Measurements from ENCODE around the gene DYRK2.

The DYRK2 gene

DNA sequence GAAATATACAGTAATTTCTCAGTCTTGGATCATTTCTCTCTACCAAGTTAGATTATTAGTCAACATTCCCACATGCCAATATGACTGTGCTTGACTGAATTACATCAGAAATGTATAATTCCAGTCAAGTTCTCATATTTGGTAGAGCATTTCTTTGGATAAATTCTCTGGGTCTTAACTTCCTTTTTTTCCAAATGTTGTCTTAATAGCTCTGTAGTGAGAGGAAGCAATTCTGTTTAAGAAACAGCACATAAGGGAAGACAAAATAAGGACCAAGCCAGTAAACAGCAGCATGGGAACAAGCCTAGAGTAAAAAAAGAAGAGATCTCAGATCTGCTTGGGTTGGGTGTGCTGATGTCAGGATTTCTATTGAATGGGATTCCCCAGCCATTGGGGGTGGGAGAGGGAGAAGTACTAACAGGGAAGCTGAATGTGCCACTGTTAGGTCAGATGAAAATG, 14.2 kb upstream of the DYRK2 start:
- H3K9me3 Mint-ChIP-seq, result no peaks in the 10 kb centered on the region
- no peaks in the 10 kb centered on the region for H3K36me3 Mint-ChIP-seq (ENCODE audit: low read depth)
- H3K4me3 Mint-ChIP-seq, result no peak overlapping the region
- H3K4me1 Mint-ChIP-seq, result peaks cover 35% of the 10 kb centered on the region
- TF ChIP-seq, protein P1, sequence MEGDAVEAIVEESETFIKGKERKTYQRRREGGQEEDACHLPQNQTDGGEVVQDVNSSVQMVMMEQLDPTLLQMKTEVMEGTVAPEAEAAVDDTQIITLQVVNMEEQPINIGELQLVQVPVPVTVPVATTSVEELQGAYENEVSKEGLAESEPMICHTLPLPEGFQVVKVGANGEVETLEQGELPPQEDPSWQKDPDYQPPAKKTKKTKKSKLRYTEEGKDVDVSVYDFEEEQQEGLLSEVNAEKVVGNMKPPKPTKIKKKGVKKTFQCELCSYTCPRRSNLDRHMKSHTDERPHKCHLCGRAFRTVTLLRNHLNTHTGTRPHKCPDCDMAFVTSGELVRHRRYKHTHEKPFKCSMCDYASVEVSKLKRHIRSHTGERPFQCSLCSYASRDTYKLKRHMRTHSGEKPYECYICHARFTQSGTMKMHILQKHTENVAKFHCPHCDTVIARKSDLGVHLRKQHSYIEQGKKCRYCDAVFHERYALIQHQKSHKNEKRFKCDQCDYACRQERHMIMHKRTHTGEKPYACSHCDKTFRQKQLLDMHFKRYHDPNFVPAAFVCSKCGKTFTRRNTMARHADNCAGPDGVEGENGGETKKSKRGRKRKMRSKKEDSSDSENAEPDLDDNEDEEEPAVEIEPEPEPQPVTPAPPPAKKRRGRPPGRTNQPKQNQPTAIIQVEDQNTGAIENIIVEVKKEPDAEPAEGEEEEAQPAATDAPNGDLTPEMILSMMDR (IDR thresholded peaks at IDR 0.05; ENCODE audit: unreplicated experiment in 3 of 3), result no peak
- no peak overlapping the region for H3K27ac Mint-ChIP-seq
- no peaks in the 10 kb centered on the region for H3K27me3 Mint-ChIP-seq (ENCODE audit: low read depth)

DNA sequence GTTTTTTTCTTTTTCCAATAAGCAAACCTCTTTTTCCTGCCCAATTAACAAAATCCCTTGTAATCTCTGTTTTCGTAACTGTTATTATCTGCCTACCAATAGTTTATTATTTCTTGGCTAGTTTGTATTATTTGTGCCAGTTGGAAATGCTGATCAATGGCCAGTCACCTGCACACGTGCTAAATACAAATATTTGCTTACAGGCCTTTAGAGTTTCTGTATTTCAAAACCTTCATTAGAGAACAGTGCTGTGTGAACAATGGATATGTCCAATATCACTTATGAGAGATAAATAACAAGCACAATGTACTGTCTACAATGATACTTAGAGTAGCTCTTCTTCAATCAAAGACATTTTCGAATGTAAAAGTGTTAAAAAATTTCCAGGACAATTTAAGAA, 10.8 kb upstream of the DYRK2 start:
- H3K27ac Mint-ChIP-seq, result no peak overlapping the region
- no peaks in the 10 kb centered on the region for H3K9me3 Mint-ChIP-seq
- no peak overlapping the region for H3K4me3 Mint-ChIP-seq
- H3K27me3 Mint-ChIP-seq (ENCODE audit: low read depth), result peaks cover 9% of the 10 kb centered on the region
- H3K36me3 Mint-ChIP-seq (ENCODE audit: low read depth), result no peaks in the 10 kb centered on the region
- H3K4me1 Mint-ChIP-seq, result peaks cover 19% of the 10 kb centered on the region
- TF ChIP-seq, protein P1 (IDR thresholded peaks at IDR 0.05; ENCODE audit: unreplicated experiment in 3 of 3), result no peak

DNA sequence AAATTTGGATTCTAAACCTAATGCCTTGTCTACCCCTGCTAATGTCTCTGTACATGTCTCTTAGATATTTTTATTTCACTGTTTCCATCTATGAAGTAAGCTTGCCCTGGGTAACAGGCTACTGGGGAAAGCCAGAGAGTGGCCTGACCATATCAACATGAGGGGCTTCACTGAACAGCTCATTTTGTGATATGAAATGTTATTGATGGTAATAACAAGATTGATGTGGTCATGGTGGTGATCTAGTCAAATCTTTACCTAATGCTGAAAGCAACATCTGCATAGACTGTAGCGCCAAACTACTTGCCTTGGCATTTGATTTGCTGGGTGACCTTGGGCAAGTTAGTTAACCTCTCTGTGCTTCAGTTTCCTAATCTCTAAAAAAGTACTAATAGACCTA, 9.9 kb upstream of the DYRK2 start:
- Mint-ChIP-seq H3K27me3 (ENCODE audit: low read depth) (peaks cover 9% of the 10 kb centered on the region), H3K9me3 (no peaks in the 10 kb centered on the region), H3K27ac (no peak overlapping the region), H3K36me3 (ENCODE audit: low read depth) (no peaks in the 10 kb centered on the region), H3K4me3 (no peak overlapping the region), H3K4me1 (peaks cover 9% of the 10 kb centered on the region)
- TF ChIP-seq, protein P1 (IDR thresholded peaks at IDR 0.05; ENCODE audit: unreplicated experiment in 3 of 3), result no peak

DNA sequence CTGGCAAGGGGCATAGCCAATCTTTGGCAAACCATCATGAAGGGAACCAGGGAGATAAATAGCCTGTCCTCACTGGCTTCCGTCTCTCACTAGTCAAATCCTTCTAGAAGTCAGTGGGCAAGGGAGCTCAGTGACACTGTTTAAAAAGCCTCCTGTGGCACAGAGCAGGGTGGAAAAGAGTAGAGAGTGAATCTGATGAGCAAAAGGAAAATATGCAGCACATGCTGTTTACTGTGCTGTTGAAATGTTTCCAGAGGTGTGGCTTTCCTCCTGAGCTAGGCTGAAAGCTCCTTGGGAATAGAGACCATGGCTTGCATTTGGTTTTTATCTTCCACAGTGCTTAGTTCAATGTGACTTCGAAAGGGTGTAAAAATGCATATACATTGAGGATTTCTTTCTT, 7.7 kb upstream of the DYRK2 start:
- no peaks in the 10 kb centered on the region for H3K9me3 Mint-ChIP-seq
- H3K4me3 Mint-ChIP-seq, result no peak overlapping the region
- TF ChIP-seq, protein P1 (IDR thresholded peaks at IDR 0.05; ENCODE audit: unreplicated experiment in 3 of 3), result no peak
- H3K27ac Mint-ChIP-seq, result no peak overlapping the region
- no peaks in the 10 kb centered on the region for H3K4me1 Mint-ChIP-seq
- H3K27me3 Mint-ChIP-seq (ENCODE audit: low read depth), result peaks cover 9% of the 10 kb centered on the region
- no peaks in the 10 kb centered on the region for H3K36me3 Mint-ChIP-seq (ENCODE audit: low read depth)

DNA sequence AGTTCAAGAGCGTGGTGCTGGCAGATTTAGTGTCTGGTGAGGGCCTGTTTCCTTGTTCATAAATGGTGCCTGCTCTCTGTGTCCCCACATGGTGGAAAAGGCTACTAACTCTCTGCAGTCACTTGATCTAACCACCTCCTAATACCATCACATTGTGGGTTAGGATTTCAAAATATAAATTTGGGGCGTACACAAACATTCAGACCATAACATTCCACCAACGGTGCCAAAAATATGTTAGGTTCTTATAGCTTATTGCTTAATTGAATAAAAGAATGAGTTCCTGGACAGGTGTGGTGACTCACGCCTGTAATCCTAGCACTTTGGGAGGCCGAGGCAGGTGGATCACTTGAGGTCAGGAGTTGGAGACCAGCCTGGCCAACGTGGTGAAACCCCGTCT, 3.4 kb upstream of the DYRK2 start:
- H3K27me3 Mint-ChIP-seq (ENCODE audit: low read depth), result peaks cover 12% of the 10 kb centered on the region

DNA sequence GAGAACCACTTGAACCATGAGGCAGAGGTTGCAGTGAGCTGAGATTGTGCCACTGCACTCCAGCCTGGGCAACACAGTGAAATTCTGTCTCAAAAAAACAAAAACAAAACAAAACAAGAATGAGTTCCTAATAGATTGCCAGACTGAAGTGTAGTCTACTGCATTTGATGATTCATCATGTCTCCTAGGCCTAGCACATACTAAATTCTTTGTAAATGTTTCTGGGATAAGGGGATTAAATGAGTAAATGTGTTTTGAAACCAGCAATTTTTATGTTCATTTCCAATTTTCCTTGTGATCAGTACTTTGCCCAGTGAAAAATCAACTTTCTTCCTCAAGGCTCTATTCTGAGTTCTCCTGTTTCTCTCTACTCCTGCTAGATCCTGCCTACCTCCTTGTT, 2.9 kb upstream of the DYRK2 start:
- H3K4me3 Mint-ChIP-seq, result peak overlapping the region in 1 of 3 experiments; percentile 4
- H3K36me3 Mint-ChIP-seq (ENCODE audit: low read depth), result peaks cover 6% of the 10 kb centered on the region
- H3K27me3 Mint-ChIP-seq (ENCODE audit: low read depth), result peaks cover 8% of the 10 kb centered on the region
- TF ChIP-seq, protein P1 (IDR thresholded peaks at IDR 0.05; ENCODE audit: unreplicated experiment in 3 of 3), result no peak
- no peaks in the 10 kb centered on the region for H3K9me3 Mint-ChIP-seq
- no peak overlapping the region for H3K27ac Mint-ChIP-seq
- H3K4me1 Mint-ChIP-seq, result peaks cover 11% of the 10 kb centered on the region

More for the DNA sequence above, 3.4 kb upstream of the DYRK2 start:
- TF ChIP-seq, protein P1 (IDR thresholded peaks at IDR 0.05; ENCODE audit: unreplicated experiment in 3 of 3), result no peak
- Mint-ChIP-seq H3K9me3 (no peaks in the 10 kb centered on the region), H3K36me3 (ENCODE audit: low read depth) (peaks cover under 1% of the 10 kb centered on the region), H3K4me3 (no peak overlapping the region), H3K4me1 (peaks cover 7% of the 10 kb centered on the region), H3K27ac (no peak overlapping the region)
